Measurements from ENCODE around the gene GDF11. TPM values are rescaled to one million over a fixed set of nuclear protein-coding genes. Genes with fewer than 3 reads are reported as not detected.

Gene GDF11
- total RNA-seq, 1 donor from 2014 or later, result 10.0 TPM

DNA sequence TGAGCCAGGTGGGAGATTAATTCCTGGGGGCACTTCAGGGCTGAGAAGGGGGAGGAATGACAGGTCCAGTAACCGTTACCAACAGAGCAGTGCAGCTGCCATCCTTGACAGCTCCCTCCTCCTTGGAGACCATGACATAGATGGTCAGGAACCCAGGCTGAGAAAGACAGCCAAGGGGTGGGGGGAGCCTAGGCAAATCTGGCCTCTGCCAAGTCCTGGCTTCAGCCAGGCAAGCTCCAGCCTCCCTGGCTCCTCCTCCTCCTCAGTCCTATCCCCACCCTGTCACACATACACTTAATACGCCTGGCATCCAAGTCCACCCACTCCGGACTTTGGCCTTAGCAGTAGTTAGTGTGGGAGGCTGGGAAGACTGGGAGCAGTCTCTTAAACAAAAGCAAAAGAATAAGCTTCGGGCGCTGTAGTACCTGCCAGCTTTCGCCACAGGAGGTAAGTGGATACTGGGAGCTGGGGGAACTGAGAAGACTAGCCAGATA is 22.8 kb upstream of the GDF11 start, which contains the start of gene RDH5:
RDH5 (plus strand) TSS at position 323 of the 494 bp plus-strand sequence. CDS start 792 bp downstream, outside the sequence.
- no peak for DNase-seq (ENCODE audit: low spot score)
- intact Hi-C loops (cut with DNase I), result loop anchor here (10.0 kb wide), 1 partner anchor 45 kb away; no protein-coding TSS in a partner anchor
- peak; percentile 38 for ATAC-seq

DNA sequence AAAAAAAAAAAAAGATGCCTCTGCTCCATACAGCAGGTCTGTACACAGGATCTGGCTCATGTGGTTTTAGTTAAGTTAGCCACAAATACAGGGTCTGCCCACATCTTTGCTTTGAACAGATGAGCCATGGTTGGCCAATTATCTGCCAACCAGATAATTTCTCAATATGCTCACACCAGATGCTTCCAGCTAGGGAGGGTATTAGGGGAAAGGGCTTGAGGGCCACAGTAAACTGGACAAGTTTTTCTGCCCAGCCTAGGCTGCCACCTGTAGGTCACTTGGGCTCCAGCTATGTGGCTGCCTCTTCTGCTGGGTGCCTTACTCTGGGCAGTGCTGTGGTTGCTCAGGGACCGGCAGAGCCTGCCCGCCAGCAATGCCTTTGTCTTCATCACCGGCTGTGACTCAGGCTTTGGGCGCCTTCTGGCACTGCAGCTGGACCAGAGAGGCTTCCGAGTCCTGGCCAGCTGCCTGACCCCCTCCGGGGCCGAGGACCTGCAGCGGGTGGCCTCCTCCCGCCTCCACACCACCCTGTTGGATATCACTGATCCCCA is 22.0 kb upstream of the GDF11 start:
- intact Hi-C loops (cut with DNase I), result loop anchor here (10.0 kb wide), 1 partner anchor 46 kb away; no protein-coding TSS in a partner anchor
- ATAC-seq, result peak; percentile 53
- DNase-seq (ENCODE audit: low spot score), result no peak

DNA sequence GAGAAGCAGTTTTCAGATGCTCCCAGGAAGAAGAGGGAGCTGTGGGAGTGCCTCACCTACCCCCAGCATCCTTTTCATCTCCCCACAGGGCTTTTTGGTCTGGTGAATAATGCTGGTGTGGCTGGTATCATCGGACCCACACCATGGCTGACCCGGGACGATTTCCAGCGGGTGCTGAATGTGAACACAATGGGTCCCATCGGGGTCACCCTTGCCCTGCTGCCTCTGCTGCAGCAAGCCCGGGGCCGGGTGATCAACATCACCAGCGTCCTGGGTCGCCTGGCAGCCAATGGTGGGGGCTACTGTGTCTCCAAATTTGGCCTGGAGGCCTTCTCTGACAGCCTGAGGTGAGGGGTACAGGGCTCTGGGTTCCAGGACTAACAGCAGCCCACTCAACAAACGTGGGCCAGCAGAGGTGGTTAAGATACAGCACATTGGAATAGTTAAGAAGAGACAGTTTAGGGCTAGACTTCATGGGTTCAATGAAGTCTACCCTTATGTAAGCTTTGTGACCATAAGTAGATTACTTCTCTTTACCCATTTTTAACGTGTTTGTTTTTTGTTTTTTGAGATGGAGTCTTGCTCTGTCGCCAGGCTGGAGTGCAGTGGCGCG is 21.2 kb upstream of the GDF11 start:
- no peak for ATAC-seq
- intact Hi-C loops (cut with DNase I), result loop anchor here (10.0 kb wide), 1 partner anchor 47 kb away; no protein-coding TSS in a partner anchor
- no peak for DNase-seq (ENCODE audit: low spot score)

DNA sequence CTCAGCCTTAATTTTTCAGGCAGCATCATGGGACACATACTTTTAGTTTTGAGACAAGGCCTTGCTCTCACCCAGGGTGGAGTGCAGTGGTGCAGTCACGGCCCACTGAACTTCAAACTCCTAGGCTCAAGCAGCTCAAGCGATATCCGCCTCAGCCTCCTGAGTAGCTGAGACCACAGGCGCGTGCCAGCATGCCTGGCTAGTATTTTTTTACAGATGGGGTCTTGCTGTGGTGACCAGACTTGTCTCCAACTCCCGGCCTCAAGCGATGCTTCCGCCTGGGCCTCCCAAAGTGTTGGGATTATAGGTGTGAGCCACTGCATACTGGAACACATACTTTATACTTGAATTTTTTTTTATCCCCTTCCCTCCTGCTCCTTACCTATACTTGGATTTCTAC is 20.0 kb upstream of the GDF11 start:
- intact Hi-C loops (cut with DNase I), result loop anchor here (10.0 kb wide), 1 partner anchor 48 kb away; no protein-coding TSS in a partner anchor
- DNase-seq (ENCODE audit: low spot score) (no peak), ATAC-seq (no peak)

DNA sequence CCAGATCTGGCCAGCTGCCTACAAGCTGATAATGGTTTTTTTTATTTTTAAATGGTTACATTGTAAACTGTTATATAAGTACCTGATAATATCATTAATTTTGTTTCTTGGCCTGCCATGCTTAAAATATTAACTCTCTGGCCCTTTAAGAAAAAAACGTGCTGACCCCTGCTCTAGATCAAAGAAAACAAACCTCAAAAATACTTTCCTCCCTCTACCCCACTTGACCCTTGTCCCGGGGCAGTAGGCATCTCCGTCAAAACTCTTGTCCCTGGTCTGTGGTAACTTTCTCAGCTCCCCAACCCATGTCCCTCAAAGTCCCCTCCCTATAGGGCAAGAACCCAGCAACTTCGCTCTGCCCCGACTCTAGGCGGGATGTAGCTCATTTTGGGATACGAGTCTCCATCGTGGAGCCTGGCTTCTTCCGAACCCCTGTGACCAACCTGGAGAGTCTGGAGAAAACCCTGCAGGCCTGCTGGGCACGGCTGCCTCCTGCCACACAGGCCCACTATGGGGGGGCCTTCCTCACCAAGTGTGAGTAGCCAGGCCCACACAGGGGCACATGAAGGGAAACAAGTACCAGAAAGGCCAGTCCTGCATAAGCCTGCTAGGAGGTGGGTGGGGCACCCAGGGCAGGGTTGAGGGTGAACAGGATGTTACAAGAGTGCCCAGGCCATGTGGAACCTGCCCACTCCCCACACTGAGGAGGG is 19.3 kb upstream of the GDF11 start:
- intact Hi-C loops (cut with DNase I), result loop anchor here (10.0 kb wide), 1 partner anchor 49 kb away; no protein-coding TSS in a partner anchor
- no peak for ATAC-seq
- DNase-seq (ENCODE audit: low spot score), result no peak

DNA sequence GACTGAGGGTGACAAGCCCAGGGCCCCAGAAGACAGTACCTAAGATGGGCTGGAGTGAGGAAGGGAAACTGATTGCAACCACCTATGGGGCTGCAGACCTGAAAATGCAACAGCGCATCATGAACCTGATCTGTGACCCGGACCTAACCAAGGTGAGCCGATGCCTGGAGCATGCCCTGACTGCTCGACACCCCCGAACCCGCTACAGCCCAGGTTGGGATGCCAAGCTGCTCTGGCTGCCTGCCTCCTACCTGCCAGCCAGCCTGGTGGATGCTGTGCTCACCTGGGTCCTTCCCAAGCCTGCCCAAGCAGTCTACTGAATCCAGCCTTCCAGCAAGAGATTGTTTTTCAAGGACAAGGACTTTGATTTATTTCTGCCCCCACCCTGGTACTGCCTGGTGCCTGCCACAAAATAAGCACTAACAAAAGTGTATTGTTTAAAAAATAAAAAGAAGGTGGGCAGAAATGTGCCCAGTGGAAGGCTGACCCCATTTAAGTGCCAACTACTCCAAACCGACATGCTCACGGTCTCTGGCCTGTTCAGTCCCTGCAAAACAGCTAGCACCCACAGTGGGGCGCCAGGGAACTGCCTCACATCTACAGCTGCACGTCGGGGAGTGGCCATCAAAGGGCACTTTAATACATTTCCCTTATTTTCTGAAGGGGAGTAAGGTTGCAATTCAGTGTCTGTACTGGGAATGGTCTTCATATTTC is 18.5 kb upstream of the GDF11 start:
- DNase-seq (ENCODE audit: low spot score) (peak; percentile 83), ATAC-seq (no peak)
- intact Hi-C loops (cut with DNase I), result loop anchor here (10.0 kb wide), 1 partner anchor 50 kb away; no protein-coding TSS in a partner anchor

DNA sequence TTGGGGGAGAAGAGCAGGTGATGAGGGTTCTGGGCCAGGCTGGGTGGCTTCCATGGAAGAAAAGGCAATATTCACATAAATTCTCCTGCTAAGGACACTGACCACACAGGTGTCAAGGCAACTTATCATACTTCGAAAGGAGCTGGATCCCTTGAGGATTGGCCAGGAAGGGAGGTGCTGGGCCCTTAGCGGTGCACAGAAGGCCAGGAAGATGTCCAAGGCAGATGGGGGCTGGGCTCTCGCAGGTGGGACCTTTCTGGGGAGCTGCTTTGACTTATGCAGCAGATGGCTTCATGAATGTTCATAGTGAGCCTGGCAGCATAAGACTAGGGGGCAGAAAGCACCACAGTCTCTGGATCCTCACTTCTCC is 18.0 kb upstream of the GDF11 start:
- ATAC-seq (no peak), DNase-seq (ENCODE audit: low spot score) (no peak)
- intact Hi-C loops (cut with DNase I), result loop anchor here (10.0 kb wide), 1 partner anchor 50 kb away; no protein-coding TSS in a partner anchor

DNA sequence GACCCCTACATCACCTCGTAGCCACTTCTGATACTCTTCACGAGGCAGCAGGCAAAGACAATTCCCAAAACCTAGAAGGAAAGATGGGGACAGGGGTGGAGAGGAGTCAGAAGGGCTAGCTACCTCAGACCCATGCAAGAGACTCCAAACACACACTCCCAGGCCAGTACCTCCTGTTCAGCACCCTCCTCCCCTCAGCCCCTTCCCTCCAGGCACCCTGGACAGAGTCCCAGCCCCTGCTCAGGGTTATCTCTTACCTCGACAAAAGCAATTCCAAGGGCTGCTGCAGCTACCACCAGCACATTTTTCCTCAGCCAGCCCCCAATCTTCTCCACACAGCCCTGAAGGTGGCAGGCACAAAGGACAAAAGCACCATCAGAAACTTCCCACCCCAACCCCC is 17.4 kb upstream of the GDF11 start:
- ATAC-seq (no peak), DNase-seq (ENCODE audit: low spot score) (no peak)
- intact Hi-C loops (cut with DNase I), result loop anchor here (10.0 kb wide), 1 partner anchor 51 kb away; no protein-coding TSS in a partner anchor

DNA sequence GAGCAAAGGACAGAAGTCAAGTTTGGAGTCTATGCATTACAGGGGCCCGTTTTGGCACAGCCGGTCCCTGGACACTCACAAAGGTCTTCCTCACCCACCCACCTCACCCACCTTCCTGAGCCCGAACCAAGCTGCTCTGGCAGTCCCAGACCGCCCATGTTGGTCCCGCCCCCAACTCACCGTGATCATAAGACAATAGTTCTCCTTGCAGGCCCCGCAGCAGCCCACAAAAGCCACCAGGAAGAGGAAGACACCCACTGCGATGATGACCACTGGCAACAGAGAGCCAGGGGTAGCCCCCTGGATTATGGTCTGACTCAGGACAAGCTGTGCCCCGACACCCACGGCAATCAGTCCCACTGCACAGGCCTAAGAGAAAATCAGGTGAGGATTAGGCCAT is 16.0 kb upstream of the GDF11 start:
- intact Hi-C loops (cut with DNase I), result loop anchor here (10.0 kb wide), 1 partner anchor 52 kb away; no protein-coding TSS in a partner anchor
- ATAC-seq (no peak), DNase-seq (ENCODE audit: low spot score) (no peak)

DNA sequence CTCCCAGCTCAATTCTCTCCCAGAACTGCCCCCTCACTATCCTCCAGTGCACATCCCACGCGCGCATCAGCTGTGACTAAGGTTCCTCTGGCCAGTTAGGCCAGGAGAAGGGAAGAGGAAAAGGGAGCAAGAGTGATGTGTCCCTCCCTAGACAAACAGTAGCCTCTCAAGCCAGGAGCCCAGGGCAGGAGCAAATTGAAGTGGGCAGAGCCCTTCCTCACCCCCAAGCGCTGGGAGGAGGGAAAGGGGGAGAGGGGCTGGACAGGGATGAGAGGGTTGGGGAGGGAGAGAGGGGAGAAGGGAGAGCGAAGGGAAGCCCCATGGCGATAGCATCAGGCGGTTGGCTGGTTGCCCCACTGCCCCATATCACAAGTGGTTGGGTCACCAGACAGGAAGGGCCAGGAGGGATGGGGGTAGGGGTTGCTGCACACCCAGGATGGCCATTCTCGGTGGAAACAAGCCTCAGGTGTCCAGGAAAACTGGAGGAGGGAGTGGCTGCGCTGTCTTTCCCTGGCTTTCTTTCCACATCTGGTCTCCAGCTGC is 15.2 kb upstream of the GDF11 start:
- peak; percentile 2 for ATAC-seq
- DNase-seq (ENCODE audit: low spot score), result peak; percentile 86
- intact Hi-C loops (cut with DNase I), result loop anchor here (10.0 kb wide), 1 partner anchor 53 kb away; no protein-coding TSS in a partner anchor

DNA sequence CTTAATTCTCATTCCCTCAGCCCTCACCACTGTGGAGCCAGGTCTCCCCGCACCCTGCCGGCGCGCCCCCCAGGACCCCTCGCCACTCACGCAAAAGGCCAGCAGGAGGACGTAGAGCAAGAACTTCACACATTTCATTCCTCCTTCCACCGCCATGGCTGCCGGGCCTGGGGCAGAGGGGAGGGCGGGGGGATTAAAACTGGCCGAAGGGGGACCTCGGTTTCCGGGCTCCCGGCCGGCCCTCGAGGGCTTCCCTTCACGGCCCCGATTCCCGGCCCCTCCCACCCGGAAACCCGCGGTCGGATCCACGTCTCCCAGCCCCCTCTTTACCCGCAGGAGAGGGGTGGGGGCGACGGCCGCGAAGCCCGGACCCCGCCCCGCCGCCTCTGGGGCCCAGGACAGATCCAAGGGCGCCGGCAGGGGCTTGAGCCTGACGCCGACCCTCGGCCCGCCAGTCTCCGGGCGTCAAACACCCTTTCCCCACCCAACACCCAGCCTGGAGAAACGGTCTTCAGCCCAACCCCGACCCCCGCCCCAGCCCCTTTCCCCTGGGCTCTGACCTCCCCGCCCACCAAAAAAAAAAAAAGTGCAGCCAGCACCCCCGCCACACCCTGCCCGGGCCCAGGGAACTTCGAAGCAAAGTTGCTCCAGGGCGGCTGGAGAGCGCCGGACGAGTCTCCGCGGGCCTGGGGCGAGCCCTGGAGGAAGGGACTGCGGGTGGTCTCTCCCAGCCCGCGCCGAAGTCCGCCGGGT is 14.6 kb upstream of the GDF11 start:
- peak; percentile 59 for ATAC-seq
- peak; percentile 92 for DNase-seq (ENCODE audit: low spot score)
- intact Hi-C loops (cut with DNase I), result loop anchor here (10.0 kb wide), 1 partner anchor 54 kb away; no protein-coding TSS in a partner anchor

DNA sequence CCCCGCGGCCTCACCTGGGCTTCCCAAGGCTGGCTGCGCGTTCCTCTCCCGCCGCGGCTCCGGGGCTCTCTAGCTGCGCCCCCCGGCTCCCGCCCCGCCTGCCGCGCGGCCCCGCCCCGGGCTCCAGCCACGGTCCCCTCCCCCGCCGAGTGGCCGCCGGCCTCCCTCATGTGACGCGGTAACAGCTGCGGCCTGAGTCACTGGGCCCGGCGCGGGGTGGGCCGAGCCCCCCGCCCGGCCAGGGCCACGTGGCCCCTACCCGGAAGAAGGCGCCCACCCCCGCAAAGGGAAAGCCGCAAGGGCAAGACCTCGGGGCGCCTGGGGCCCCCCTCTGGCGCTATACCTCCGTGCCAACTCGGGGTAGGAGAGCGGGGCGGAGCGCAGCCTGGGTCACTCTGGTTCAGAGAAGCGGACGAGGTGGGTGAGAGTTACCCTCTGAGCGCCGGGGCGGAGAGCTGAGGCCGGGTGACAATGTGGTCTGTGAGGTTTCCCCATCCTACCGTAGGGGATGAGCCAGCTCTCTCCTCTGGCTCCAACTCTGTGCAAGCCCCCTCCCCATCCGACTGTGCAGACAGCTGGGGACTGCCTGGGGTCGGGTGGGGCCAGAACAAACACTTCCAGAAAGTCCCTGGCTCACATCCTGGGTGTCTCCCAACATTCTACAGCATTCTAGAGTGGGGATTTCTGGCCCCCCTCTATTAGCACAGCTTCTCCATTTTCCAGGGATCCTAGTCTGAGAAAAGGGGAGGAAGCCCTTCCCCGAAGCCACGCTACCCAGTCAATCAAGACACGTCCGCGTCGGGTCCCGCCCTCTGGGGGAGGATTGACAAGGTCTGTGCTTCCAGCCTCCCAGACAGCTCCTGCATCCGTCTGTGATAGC is 13.7 kb upstream of the GDF11 start, which contains the start of gene CD63:
CD63 (minus strand) TSS at position 71 of the 880 bp plus-strand sequence. CDS start 668 bp downstream, outside the sequence.
- DNase-seq (ENCODE audit: low spot score) (peak; percentile 96), ATAC-seq (peak; percentile 90)
- intact Hi-C loops (cut with DNase I), result loop anchor here (10.0 kb wide), 1 partner anchor 54 kb away; no protein-coding TSS in a partner anchor

DNA sequence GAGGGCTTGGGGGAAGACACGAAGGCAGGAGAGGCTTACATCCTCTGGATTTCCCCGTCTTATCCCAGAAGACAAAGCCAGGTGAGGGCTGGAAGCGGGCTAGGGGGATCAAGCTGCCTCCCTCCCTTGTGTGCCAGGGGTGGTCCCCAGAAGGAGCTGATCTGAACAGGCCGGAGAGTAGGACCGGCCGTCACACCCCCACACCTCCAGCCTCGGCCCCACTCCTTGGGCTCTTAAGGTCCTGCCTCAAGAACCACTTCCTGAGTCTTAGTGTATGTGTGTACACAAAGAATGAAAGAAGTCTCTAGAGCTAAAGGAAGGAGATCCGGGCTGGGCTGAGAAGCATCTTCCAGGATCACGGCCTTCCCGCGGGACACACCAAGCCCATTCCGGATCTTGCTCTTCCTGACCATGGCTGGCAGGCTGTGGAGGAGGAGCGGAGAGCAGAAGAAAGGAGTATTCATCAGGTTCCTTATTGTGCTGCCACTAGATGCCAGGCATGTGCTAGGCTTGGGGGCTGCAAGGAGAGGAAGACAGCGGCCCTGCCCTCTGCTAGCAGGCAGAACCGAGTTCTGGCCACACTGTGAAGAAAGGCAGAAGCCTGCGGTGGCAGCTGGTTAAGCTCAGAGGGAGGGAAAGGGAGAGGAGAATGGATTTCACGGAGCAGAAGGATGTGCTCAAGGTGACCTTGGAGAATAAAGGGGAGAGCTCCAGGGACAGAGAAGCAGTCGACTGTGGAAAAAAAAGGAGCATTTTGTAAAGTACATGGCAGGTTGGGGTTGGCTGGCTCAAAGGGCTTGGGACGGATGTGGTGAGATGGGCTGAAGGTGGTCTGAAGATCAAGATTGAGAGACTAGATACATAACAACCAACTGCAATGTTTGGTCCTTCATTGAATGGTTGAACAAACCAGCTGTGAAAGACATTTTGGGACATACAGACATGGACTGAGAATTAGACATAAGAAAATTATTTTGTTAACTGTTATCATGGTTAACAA is 12.8 kb upstream of the GDF11 start:
- peak; percentile 47 for ATAC-seq
- intact Hi-C loops (cut with DNase I), result loop anchor here (10.0 kb wide), 1 partner anchor 55 kb away; no protein-coding TSS in a partner anchor
- DNase-seq (ENCODE audit: low spot score), result peak; percentile 81

DNA sequence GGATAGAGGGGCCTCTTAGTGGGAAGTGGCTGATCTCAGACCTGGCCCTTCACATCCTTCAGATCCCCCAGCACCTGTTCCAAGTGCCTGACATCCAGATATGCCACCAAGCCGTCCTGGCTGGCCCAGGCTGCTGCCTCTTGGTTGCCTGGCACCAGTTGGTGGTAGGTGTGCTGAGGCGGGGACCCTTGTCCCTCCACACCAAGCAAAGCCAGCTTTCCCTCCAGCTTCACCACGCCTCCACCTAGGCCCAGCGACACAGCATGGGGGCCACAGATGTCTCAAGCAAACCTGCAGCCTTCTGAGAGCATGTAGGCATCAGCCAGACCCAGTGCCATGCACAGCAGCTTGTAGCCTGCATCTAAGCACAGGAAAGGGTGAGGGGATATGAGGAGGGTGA is 10.6 kb upstream of the GDF11 start:
- intact Hi-C loops (cut with DNase I), result no loop called here
- DNase-seq (ENCODE audit: low spot score), result no peak
- ATAC-seq, result no peak

DNA sequence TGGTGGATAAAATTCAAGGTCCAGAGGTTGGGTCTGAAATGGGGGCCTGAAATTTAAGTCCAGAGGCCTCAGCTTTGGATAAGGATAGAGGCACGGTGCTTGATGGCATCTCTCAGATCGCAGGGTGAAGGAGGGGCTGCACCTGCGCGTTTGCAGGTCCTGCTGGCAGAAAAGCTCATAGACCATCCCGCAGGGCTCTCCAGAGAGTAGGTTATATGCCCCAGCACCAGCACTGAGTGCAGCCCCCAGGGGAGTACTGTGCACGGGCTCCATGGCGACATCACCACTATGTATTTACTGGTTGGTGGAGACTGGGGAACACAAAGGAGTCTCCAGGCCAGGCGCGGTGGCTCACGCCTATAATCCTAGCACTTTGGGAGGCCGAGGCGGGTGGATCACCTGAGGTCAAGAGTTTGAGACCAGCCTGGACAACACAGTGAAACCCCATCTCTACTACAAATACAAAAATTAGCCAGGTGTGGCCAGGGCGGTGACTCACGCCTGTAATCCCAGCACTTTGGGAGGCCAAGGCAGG is 9.8 kb upstream of the GDF11 start:
- ATAC-seq (no peak), DNase-seq (ENCODE audit: low spot score) (no peak)
- intact Hi-C loops (cut with DNase I), result no loop called here
